Breast epithelium (tissue), 4 donors: ENCODE data around the gene CCDC9B. TPM values are rescaled to one million over a fixed set of nuclear protein-coding genes. Genes with fewer than 3 reads are reported as not detected.

Source experiments
- DNase-seq, 2 donors: peaks; one replicate each; pipeline ENCODE4 v3.0.0-alpha.2; 2019; ENCODE audit warnings: low spot score in 2 of 2
- H3K27ac ChIP-seq, 2 donors: fragments of 200-600 bp; sonication (generic) in 1 of 2; one replicate each; pipeline ENCODE4 v1.5.1; 2016 to 2019; ENCODE audit warnings: mild to moderate bottlenecking in 1 of 2
- H3K27me3 ChIP-seq, 2 donors: fragments of 200-600 bp; sonication (generic) in 1 of 2; one replicate each; pipeline versions ENCODE4 v1.5.1 to v1.6.0; 2017 to 2019; ENCODE audit warnings: control low read depth in 1 of 2, mild to moderate bottlenecking in 1 of 2
- H3K36me3 ChIP-seq: fragments of 200-600 bp; one replicate; pipeline ENCODE4 v1.5.1; 2019
- H3K4me1 ChIP-seq, 2 donors: fragments of 200-600 bp; sonication (generic); one replicate each; pipeline ENCODE4 v1.5.1; 2016 to 2019; ENCODE audit warnings: control low read depth in 1 of 2
- H3K4me3 ChIP-seq, 3 donors: fragments of 200-600 bp; sonication (generic); 1 replicate in 2 of 3; 2 replicates in 1 of 3; pipeline ENCODE4 v1.5.1; 2016 to 2019; ENCODE audit warnings: mild to moderate bottlenecking in 3 of 3, moderate library complexity in 2 of 3
- H3K9me3 ChIP-seq, 2 donors: fragments of 200-600 bp; sonication (generic) in 1 of 2; one replicate each; pipeline ENCODE4 v1.5.1; 2016 to 2019; ENCODE audit warnings: control low read depth in 1 of 2
- POLR2A ChIP-seq: fragments of 450-650 bp; IDR thresholded peaks from one replicate; pipeline ENCODE4 v1.6.1; 2016; ENCODE audit warnings: antibody characterized with exemption, mild to moderate bottlenecking, moderate library complexity
- POLR2AphosphoS5 ChIP-seq, 3 donors: sonication (generic); formaldehyde crosslinking; IDR thresholded peaks; one replicate each; pipeline ENCODE4 v1.6.1; 2017; ENCODE audit warnings: antibody characterized with exemption in 3 of 3
- intact Hi-C: fragments of 100-400 bp; cut with DNase I; formaldehyde crosslinking; loops from one replicate; pipeline ENCODE4 v1.15.1; 2023; ENCODE audit warnings: low total_unique reads
- total RNA-seq, 3 donors: library from RNA; depleted of rRNA; stranded (reverse); fragments of >200 nt; gene quantifications; one replicate each; pipeline ENCODE4 v1.1.0, GENCODE V29; 2016
- TF ChIP-seq, protein P1 (sequence below), 3 donors: fragments of 450-650 bp; IDR thresholded peaks; one replicate each; pipeline ENCODE4 v1.5.1; 2016 to 2017; ENCODE audit warnings: antibody characterized with exemption in 3 of 3, mild to moderate bottlenecking in 3 of 3, moderate library complexity in 3 of 3

Gene CCDC9B
- total RNA-seq, 3 donors from 2014 or later = 4.0 to 14.1 (median 9.4) TPM

DNA sequence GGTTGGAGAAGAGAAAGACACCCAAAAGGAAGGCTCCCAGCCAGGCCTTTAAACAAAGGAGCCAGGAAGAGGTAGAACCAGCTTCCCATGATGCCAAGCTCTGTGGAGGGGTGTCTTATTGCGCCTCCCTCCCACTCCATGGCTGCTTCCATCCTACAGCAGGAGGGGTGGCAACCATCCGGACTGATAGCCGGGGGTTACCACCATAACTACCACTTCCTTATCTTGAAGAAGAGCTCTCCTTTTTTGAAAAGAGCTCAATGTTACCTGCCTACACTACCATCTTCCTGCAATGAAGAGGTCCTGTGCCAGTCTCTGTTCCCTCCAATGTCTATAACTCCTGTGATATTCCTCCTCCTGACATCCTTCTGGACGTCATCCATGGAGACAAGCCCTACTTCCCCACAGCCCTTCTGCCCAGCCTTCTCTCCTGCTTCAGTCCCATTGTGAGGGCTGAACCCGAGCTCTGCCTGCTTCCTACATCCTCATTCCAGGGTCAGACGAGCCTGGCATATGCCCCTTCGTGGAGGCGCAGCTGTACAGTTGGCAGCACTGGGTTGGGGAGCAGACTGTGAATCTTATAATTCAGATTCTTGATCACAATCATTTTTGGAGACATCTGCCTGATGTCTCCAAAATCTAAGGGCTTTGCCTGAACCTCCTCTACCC, 8.5 kb downstream of the CCDC9B start:
- intact Hi-C loops = no loop called here
- TF ChIP-seq POLR2A (no peak), POLR2AphosphoS5 (IDR thresholded peaks at IDR 0.05) (no peak)
- TF ChIP-seq, protein P1, sequence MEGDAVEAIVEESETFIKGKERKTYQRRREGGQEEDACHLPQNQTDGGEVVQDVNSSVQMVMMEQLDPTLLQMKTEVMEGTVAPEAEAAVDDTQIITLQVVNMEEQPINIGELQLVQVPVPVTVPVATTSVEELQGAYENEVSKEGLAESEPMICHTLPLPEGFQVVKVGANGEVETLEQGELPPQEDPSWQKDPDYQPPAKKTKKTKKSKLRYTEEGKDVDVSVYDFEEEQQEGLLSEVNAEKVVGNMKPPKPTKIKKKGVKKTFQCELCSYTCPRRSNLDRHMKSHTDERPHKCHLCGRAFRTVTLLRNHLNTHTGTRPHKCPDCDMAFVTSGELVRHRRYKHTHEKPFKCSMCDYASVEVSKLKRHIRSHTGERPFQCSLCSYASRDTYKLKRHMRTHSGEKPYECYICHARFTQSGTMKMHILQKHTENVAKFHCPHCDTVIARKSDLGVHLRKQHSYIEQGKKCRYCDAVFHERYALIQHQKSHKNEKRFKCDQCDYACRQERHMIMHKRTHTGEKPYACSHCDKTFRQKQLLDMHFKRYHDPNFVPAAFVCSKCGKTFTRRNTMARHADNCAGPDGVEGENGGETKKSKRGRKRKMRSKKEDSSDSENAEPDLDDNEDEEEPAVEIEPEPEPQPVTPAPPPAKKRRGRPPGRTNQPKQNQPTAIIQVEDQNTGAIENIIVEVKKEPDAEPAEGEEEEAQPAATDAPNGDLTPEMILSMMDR (IDR thresholded peaks at IDR 0.05) = no peak
- Histone ChIP-seq H3K36me3 (no peaks in the 10 kb centered on the region), H3K9me3 (no peaks in the 10 kb centered on the region), H3K27me3 (no peaks in the 10 kb centered on the region), H3K27ac (peak overlapping the region; percentile 49 to 59), H3K4me1 (peaks cover 22 to 25% of the 10 kb centered on the region in 2 donors), H3K4me3 (no peak overlapping the region)
- no peak for DNase-seq

DNA sequence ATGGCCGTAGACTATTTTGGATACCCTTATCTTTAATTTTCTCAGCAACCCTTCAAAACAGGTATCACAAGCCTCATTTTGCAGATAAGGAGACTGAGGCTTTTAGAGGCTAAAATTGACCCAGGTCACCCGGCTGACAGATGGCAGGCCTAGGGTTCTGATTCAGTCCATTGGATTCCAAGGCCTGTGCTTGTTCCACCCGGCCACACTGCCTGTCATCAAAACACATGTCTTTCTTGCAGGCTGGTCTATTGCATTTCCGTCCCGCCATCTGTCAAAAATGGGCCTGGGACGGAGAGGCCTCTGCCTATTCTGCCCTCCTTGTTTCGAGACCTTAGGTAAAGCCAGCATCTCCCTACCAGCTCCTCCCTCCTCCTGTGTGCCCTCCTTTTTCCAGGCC, 9.1 kb downstream of the CCDC9B start:
- Histone ChIP-seq H3K9me3 (no peaks in the 10 kb centered on the region), H3K4me3 (no peak overlapping the region), H3K36me3 (no peaks in the 10 kb centered on the region), H3K4me1 (peaks cover 22% of the 10 kb centered on the region in 2 donors), H3K27ac (peak overlapping the region; percentile 49 to 59), H3K27me3 (no peaks in the 10 kb centered on the region)
- intact Hi-C loops = no loop called here
- no peak for DNase-seq
- TF ChIP-seq, protein P1 (IDR thresholded peaks at IDR 0.05) = no peak
- TF ChIP-seq POLR2AphosphoS5 (IDR thresholded peaks at IDR 0.05) (no peak), POLR2A (no peak)

DNA sequence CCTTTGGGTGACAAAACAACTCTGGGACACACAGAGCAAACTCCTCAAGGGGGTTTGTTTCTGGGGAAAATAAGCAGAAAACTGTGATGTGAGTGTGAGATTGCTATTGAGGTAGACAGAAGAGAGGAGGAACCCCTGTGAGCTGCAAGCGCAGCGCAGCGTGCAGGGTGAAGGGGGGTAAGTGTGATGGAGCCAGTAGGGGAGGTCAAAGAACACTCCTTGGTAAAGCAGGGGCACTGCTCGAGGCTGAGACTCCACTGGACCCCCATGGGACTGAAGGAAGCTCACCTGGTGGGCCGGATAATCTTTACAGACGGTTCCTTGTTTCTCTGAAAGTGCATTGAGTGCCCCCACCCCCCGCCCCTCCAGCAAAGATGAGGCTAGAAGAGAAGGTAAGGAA, 9.7 kb downstream of the CCDC9B start:
- peak overlapping the region in 1 of 2 donors; percentile 43 for H3K27ac ChIP-seq
- DNase-seq = no peak
- intact Hi-C loops = no loop called here
- H3K9me3 ChIP-seq = no peaks in the 10 kb centered on the region
- no peaks in the 10 kb centered on the region for H3K36me3 ChIP-seq
- TF ChIP-seq, protein P1 (IDR thresholded peaks at IDR 0.05) = no peak
- TF ChIP-seq POLR2A = no peak
- TF ChIP-seq POLR2AphosphoS5 (IDR thresholded peaks at IDR 0.05) = no peak
- no peaks in the 10 kb centered on the region for H3K27me3 ChIP-seq
- H3K4me1 ChIP-seq = peaks cover 16 to 17% of the 10 kb centered on the region in 2 donors
- no peak overlapping the region for H3K4me3 ChIP-seq

DNA sequence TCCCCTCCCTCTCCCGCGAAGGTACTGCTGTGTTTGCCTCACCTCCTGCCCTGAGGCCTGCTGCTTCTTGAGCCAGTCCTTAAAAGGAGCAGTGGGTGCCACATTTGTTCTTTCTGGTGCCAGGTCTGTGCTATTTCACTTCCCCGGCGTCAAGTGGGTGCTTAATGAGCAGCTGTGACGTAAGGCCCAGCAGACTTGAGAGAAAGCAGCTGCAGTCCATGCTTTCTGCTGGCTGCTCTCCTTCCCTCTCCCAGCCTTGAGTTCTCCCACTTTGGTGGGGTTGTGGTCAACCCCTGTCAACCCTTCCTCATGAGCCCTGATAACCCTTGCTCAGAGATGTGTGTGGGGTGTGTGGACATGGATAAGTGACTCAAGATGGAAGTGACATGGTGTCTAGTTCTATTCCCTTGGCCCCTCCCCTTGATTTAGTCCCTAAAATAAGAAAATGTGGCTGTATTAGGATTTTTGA, 10.3 kb downstream of the CCDC9B start:
- intact Hi-C loops = no loop called here
- Histone ChIP-seq H3K27me3 (no peaks in the 10 kb centered on the region), H3K36me3 (no peaks in the 10 kb centered on the region), H3K4me3 (no peak overlapping the region), H3K4me1 (peaks cover 10 to 12% of the 10 kb centered on the region in 2 donors), H3K9me3 (no peaks in the 10 kb centered on the region), H3K27ac (peak overlapping the region; percentile 40 to 43)
- TF ChIP-seq POLR2AphosphoS5 (IDR thresholded peaks at IDR 0.05) (no peak), POLR2A (no peak)
- TF ChIP-seq, protein P1 (IDR thresholded peaks at IDR 0.05) = no peak
- peak in 1 of 2 donors; percentile 48 for DNase-seq

DNA sequence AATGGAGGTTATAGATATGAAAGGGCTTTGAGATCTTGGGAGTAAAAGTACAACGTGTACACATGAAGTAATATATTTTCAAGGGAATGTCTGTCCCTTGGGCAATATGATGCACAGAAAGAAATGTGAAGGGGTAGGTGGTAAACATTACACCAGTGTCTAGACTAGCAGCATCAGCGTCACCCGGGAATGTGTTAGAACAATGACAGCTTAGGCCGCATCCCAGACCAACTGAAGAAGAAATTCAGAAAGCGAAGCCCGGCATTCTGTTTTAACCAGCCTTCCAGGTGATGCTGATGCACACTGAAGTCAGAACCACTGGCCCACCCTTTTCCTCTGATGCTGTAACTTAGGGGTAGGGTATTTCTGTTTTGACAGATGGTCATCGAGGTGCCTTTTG, 10.9 kb downstream of the CCDC9B start:
- Histone ChIP-seq H3K27me3 (no peaks in the 10 kb centered on the region), H3K4me1 (peaks cover 7 to 14% of the 10 kb centered on the region in 2 donors), H3K36me3 (no peaks in the 10 kb centered on the region), H3K4me3 (no peak overlapping the region), H3K9me3 (no peaks in the 10 kb centered on the region), H3K27ac (peak overlapping the region; percentile 40 to 43)
- intact Hi-C loops = no loop called here
- TF ChIP-seq, protein P1 (IDR thresholded peaks at IDR 0.05) = no peak
- no peak for DNase-seq
